Measurements from ENCODE around the gene GPER1. TPM values are rescaled to one million over a fixed set of nuclear protein-coding genes. Genes with fewer than 3 reads are reported as not detected.

Gene GPER1
- total and polyA plus RNA-seq, 7 experiments from 2014 or later = 0.13 to 1.3 (median 0.34) TPM; not detected in 3

- Histone ChIP-seq H3K4me1 (ENCODE audit: control insufficient read depth in 2 of 2, insufficient read depth in 2 of 2, low read length in 2 of 2) (no peaks in the 10 kb centered on the region), H3K27ac (ENCODE audit: low read depth, low read length) (no peak overlapping the region), H3K27me3 (ENCODE audit: control insufficient read depth in 2 of 2, insufficient read depth in 2 of 2, low read length in 2 of 2) (no peaks in the 10 kb centered on the region), H3K4me3 (ENCODE audit: low read length) (no peak overlapping the region), H3K36me3 (ENCODE audit: control insufficient read depth in 2 of 3, insufficient read depth in 3 of 3, low read length in 3 of 3) (peaks cover 0 to 11% (median 0%) of the 10 kb centered on the region in 3 experiments), H3K9me3 (ENCODE audit: control insufficient read depth in 2 of 3, low read length in 3 of 3) (no peaks in the 10 kb centered on the region)
- POLR2A ChIA-PET = interaction anchor here (0.7 kb wide), 1 partner anchor 896 kb away, joined by 4 read pairs; no protein-coding TSS in a partner anchor
- CTCF ChIA-PET = no interaction called here
- no peak overlapping the region for H3K27ac Mint-ChIP-seq
- H3K4me1 Mint-ChIP-seq = peaks cover 0 to 5% (median 0%) of the 10 kb centered on the region in 7 donors
- no peaks in the 10 kb centered on the region for H3K27me3 Mint-ChIP-seq
- intact Hi-C loops (cut with micrococcal nuclease) = no loop called here
- H3K4me3 Mint-ChIP-seq = no peak overlapping the region
- DNase-seq (no peak), ATAC-seq (no peak)
- peaks cover 1 to 25% (median 15%) of the 10 kb centered on the region in 5 donors for H3K36me3 Mint-ChIP-seq
- peaks cover 0 to 3% (median 0%) of the 10 kb centered on the region in 11 donors for H3K9me3 Mint-ChIP-seq
Measured at GRCh38 chr7:1130021-1130990, 42.4 kb downstream of the GPER1 start.

GRCh38 chr7:1131471-1132265, 43.8 kb downstream of the GPER1 start:
- Mint-ChIP-seq H3K4me1 (peaks cover 1 to 9% (median 2%) of the 10 kb centered on the region in 7 donors), H3K9me3 (peaks cover 0 to 3% (median 0%) of the 10 kb centered on the region in 11 donors), H3K36me3 (peaks cover 0 to 24% (median 15%) of the 10 kb centered on the region in 5 donors), H3K4me3 (no peak overlapping the region), H3K27me3 (no peaks in the 10 kb centered on the region), H3K27ac (no peak overlapping the region)
- Histone ChIP-seq H3K4me3 (ENCODE audit: low read length) (no peak overlapping the region), H3K36me3 (ENCODE audit: control insufficient read depth in 2 of 3, insufficient read depth in 3 of 3, low read length in 3 of 3) (peaks cover 0 to 5% (median 0%) of the 10 kb centered on the region in 3 experiments), H3K9me3 (ENCODE audit: control insufficient read depth in 2 of 3, low read length in 3 of 3) (no peaks in the 10 kb centered on the region), H3K27me3 (ENCODE audit: control insufficient read depth in 2 of 2, insufficient read depth in 2 of 2, low read length in 2 of 2) (no peaks in the 10 kb centered on the region), H3K4me1 (ENCODE audit: control insufficient read depth in 2 of 2, insufficient read depth in 2 of 2, low read length in 2 of 2) (no peaks in the 10 kb centered on the region), H3K27ac (ENCODE audit: low read depth, low read length) (no peak overlapping the region)
- intact Hi-C loops (cut with micrococcal nuclease) = no loop called here
- POLR2A ChIA-PET = interaction anchor here (0.7 kb wide), 1 partner anchor 164 kb away, joined by 6 read pairs; no protein-coding TSS in a partner anchor
- CTCF ChIA-PET = no interaction called here
- DNase-seq (no peak), ATAC-seq (no peak)

GRCh38 chr7:1134951-1135350, 47.0 kb downstream of the GPER1 start:
- no peaks in the 10 kb centered on the region for H3K27me3 Mint-ChIP-seq
- peaks cover 7 to 13% of the 10 kb centered on the region in 2 donors for H3K4me1 ChIP-seq (ENCODE audit: control insufficient read depth in 2 of 2, insufficient read depth in 2 of 2, low read length in 2 of 2)
- no peaks in the 10 kb centered on the region for H3K36me3 ChIP-seq (ENCODE audit: control insufficient read depth in 2 of 3, insufficient read depth in 3 of 3, low read length in 3 of 3)
- no peaks in the 10 kb centered on the region for H3K27me3 ChIP-seq (ENCODE audit: control insufficient read depth in 2 of 2, insufficient read depth in 2 of 2, low read length in 2 of 2)
- DNase-seq (no peak), ATAC-seq (no peak)
- no peaks in the 10 kb centered on the region for H3K9me3 ChIP-seq (ENCODE audit: control insufficient read depth in 2 of 3, low read length in 3 of 3)
- peaks cover 8 to 19% (median 16%) of the 10 kb centered on the region in 7 donors for H3K4me1 Mint-ChIP-seq
- H3K4me3 Mint-ChIP-seq = no peak overlapping the region
- ChIA-PET CTCF (interaction anchor here (0.6 kb wide), 1 partner anchor 49 kb away, joined by 3 read pairs; no protein-coding TSS in a partner anchor), POLR2A (no interaction called here)
- no peak overlapping the region for H3K4me3 ChIP-seq (ENCODE audit: low read length)
- intact Hi-C loops (cut with micrococcal nuclease) = loop anchor here in 1 of 2 donors (5.0 kb wide), 2 partner anchors 42 to 48 kb away; partner anchors contain the start of gene GPER1
- peaks cover 0 to 17% (median 9%) of the 10 kb centered on the region in 5 donors for H3K36me3 Mint-ChIP-seq
- H3K9me3 Mint-ChIP-seq = peaks cover 0 to 3% (median 0%) of the 10 kb centered on the region in 11 donors
- peak overlapping the region in 1 of 9 donors; percentile 45 for H3K27ac Mint-ChIP-seq
- no peak overlapping the region for H3K27ac ChIP-seq (ENCODE audit: low read depth, low read length)

GRCh38 chr7:1136841-1137516, 49.1 kb downstream of the GPER1 start:
- H3K27me3 Mint-ChIP-seq = no peaks in the 10 kb centered on the region
- intact Hi-C loops (cut with micrococcal nuclease) = loop anchor here in 1 of 2 donors (5.0 kb wide), 2 partner anchors 40 to 50 kb away; partner anchors contain the start of gene GPER1
- ATAC-seq = no peak
- DNase-seq = no peak
- ChIA-PET POLR2A (interaction anchor here (0.7 to 2.8 kb wide), 3 partner anchors 18 to 24 kb away, joined by 3 to 10 read pairs (median 3); partner anchors contain the start of gene ZFAND2A), CTCF (interaction anchor here (0.5 to 0.9 kb wide), 3 partner anchors 21 to 215 kb away, joined by 3 to 4 read pairs (median 3); no protein-coding TSS in a partner anchor)
- Histone ChIP-seq H3K27me3 (ENCODE audit: control insufficient read depth in 2 of 2, insufficient read depth in 2 of 2, low read length in 2 of 2) (no peaks in the 10 kb centered on the region), H3K27ac (ENCODE audit: low read depth, low read length) (peak overlapping the region; percentile 82), H3K4me3 (ENCODE audit: low read length) (peak overlapping the region; percentile 83), H3K36me3 (ENCODE audit: control insufficient read depth in 2 of 3, insufficient read depth in 3 of 3, low read length in 3 of 3) (no peaks in the 10 kb centered on the region), H3K4me1 (ENCODE audit: control insufficient read depth in 2 of 2, insufficient read depth in 2 of 2, low read length in 2 of 2) (peaks cover 7 to 13% of the 10 kb centered on the region in 2 donors), H3K9me3 (ENCODE audit: control insufficient read depth in 2 of 3, low read length in 3 of 3) (no peaks in the 10 kb centered on the region)
- peaks cover 0 to 12% (median 5%) of the 10 kb centered on the region in 5 donors for H3K36me3 Mint-ChIP-seq
- no peaks in the 10 kb centered on the region for H3K9me3 Mint-ChIP-seq
- H3K27ac Mint-ChIP-seq = peak overlapping the region; percentile 44 to 91 (median 78)
- peak overlapping the region; percentile 74 to 94 (median 86) for H3K4me3 Mint-ChIP-seq
- peaks cover 8 to 19% (median 16%) of the 10 kb centered on the region in 7 donors for H3K4me1 Mint-ChIP-seq

- H3K9me3 Mint-ChIP-seq = no peaks in the 10 kb centered on the region
- intact Hi-C loops (cut with micrococcal nuclease) = loop anchor here (1.0 to 5.0 kb wide), 9 partner anchors 23 to 411 kb away; partner anchors contain the start of genes ZFAND2A (in 2 of the 2), DNAAF5 (in 1 of the 2), GET4 (in 1 of the 2) and GPER1 (in 1 of the 2)
- no peak for DNase-seq
- peak overlapping the region; percentile 74 to 94 (median 91) for H3K4me3 Mint-ChIP-seq
- peaks cover 8 to 19% (median 16%) of the 10 kb centered on the region in 7 donors for H3K4me1 Mint-ChIP-seq
- ATAC-seq = peak; percentile 82
- Histone ChIP-seq H3K27ac (ENCODE audit: low read depth, low read length) (peak overlapping the region; percentile 82), H3K27me3 (ENCODE audit: control insufficient read depth in 2 of 2, insufficient read depth in 2 of 2, low read length in 2 of 2) (no peaks in the 10 kb centered on the region), H3K9me3 (ENCODE audit: control insufficient read depth in 2 of 3, low read length in 3 of 3) (no peaks in the 10 kb centered on the region), H3K4me3 (ENCODE audit: low read length) (peak overlapping the region; percentile 83), H3K36me3 (ENCODE audit: control insufficient read depth in 2 of 3, insufficient read depth in 3 of 3, low read length in 3 of 3) (no peaks in the 10 kb centered on the region), H3K4me1 (ENCODE audit: control insufficient read depth in 2 of 2, insufficient read depth in 2 of 2, low read length in 2 of 2) (peaks cover 7 to 13% of the 10 kb centered on the region in 2 donors)
- ChIA-PET CTCF (interaction anchor here (0.6 to 1.2 kb wide), 3 partner anchors 22 to 46 kb away, joined by 3 to 4 read pairs (median 3); no protein-coding TSS in a partner anchor), POLR2A (interaction anchor here (0.8 to 2.8 kb wide), 7 partner anchors 19 to 989 kb away, joined by 3 to 10 read pairs (median 3); partner anchors contain the start of genes GET4 and ZFAND2A)
- peak overlapping the region; percentile 51 to 94 (median 86) for H3K27ac Mint-ChIP-seq
- H3K27me3 Mint-ChIP-seq = no peaks in the 10 kb centered on the region
- peaks cover 0 to 10% (median 4%) of the 10 kb centered on the region in 5 donors for H3K36me3 Mint-ChIP-seq
Measured at GRCh38 chr7:1137517-1138167, 49.7 kb downstream of the GPER1 start.
